ENCODE results near the gene ADAMTS14. TPM values are rescaled to one million over a fixed set of nuclear protein-coding genes. Genes with fewer than 3 reads are reported as not detected.

Gene ADAMTS14
- polyA plus RNA-seq, 3 donors, result 0.05 TPM; not detected in 2

- Histone ChIP-seq H3K79me2 (ENCODE audit: insufficient read depth, low read length) (no peaks in the 10 kb centered on the region), H3K36me3 (replicated peaks in 1 of 2; ENCODE audit: control insufficient read depth in 1 of 2, insufficient read depth in 2 of 2, low read length in 2 of 2) (no peaks in the 10 kb centered on the region), H4K20me1 (ENCODE audit: insufficient read depth, low read length) (no peaks in the 10 kb centered on the region), H3K9ac (ENCODE audit: insufficient read depth, low read length, poor library complexity, severe bottlenecking) (no peak overlapping the region), H3K9me3 (replicated peaks in 1 of 2; ENCODE audit: control insufficient read depth in 1 of 2, insufficient read depth in 1 of 2, low read length in 2 of 2) (no peaks in the 10 kb centered on the region), H3K27ac (ENCODE audit: low read depth in 1 of 2, low read length in 2 of 2) (no peak overlapping the region), H3K4me3 (replicated peaks in 1 of 3; ENCODE audit: low read depth in 2 of 3, low read length in 3 of 3) (no peak overlapping the region), H3K4me2 (replicated peaks; ENCODE audit: extremely low read depth, low read length, poor library complexity, severe bottlenecking) (no peak overlapping the region), H3K4me1 (ENCODE audit: control insufficient read depth in 1 of 2, insufficient read depth in 2 of 2, low read length in 2 of 2) (peaks cover 7 to 29% of the 10 kb centered on the region in 2 donors), H3K27me3 (ENCODE audit: control insufficient read depth in 2 of 2, insufficient read depth in 2 of 2, low read length in 2 of 2) (no peaks in the 10 kb centered on the region), H2AFZ (ENCODE audit: insufficient read depth, low read depth, low read length, poor library complexity, severe bottlenecking) (no peak overlapping the region)
- H3K36me3 Mint-ChIP-seq, result no peaks in the 10 kb centered on the region
- WGBS (ENCODE audit: insufficient coverage), result no CpG with 5 or more reads among the region's 3 CpGs
- no peak for TF ChIP-seq CTCF (IDR thresholded peaks at IDR 0.05)
- peaks cover 0 to 7% (median 0%) of the 10 kb centered on the region in 7 donors for H3K9me3 Mint-ChIP-seq
- peaks cover 13% of the 10 kb centered on the region for H3K4me1 Mint-ChIP-seq
- peaks cover 0 to 7% (median 2%) of the 10 kb centered on the region in 3 donors for H3K27me3 Mint-ChIP-seq (ENCODE audit: low read depth in 3 of 3)
- DNase-seq, result no peak
- intact Hi-C loops (cut with micrococcal nuclease), result no loop called here
- no peak overlapping the region for H3K4me3 Mint-ChIP-seq
- no peak overlapping the region for H3K27ac Mint-ChIP-seq
Observed at GRCh38 chr10:70748305-70748704, 76.0 kb downstream of the ADAMTS14 start.

GRCh38 chr10:70748801-70749573 is 76.7 kb downstream of the ADAMTS14 start:
- no peak overlapping the region for H2AFZ ChIP-seq (ENCODE audit: insufficient read depth, low read depth, low read length, poor library complexity, severe bottlenecking)
- H3K36me3 ChIP-seq (replicated peaks in 1 of 2; ENCODE audit: control insufficient read depth in 1 of 2, insufficient read depth in 2 of 2, low read length in 2 of 2), result no peaks in the 10 kb centered on the region
- Mint-ChIP-seq H3K27ac (no peak overlapping the region), H3K4me3 (no peak overlapping the region), H3K27me3 (ENCODE audit: low read depth in 3 of 3) (peaks cover 0 to 7% (median 2%) of the 10 kb centered on the region in 3 donors), H3K4me1 (peaks cover 14% of the 10 kb centered on the region), H3K36me3 (no peaks in the 10 kb centered on the region), H3K9me3 (peaks cover 0 to 7% (median 0%) of the 10 kb centered on the region in 7 donors)
- peaks cover 7 to 24% of the 10 kb centered on the region in 2 donors for H3K4me1 ChIP-seq (ENCODE audit: control insufficient read depth in 1 of 2, insufficient read depth in 2 of 2, low read length in 2 of 2)
- intact Hi-C loops (cut with micrococcal nuclease), result no loop called here
- no peaks in the 10 kb centered on the region for H3K9me3 ChIP-seq (replicated peaks in 1 of 2; ENCODE audit: control insufficient read depth in 1 of 2, insufficient read depth in 1 of 2, low read length in 2 of 2)
- WGBS (ENCODE audit: insufficient coverage), result 100% methylated on average over 7 of the region's 10 CpGs
- no peak overlapping the region for H3K9ac ChIP-seq (ENCODE audit: insufficient read depth, low read length, poor library complexity, severe bottlenecking)
- no peaks in the 10 kb centered on the region for H4K20me1 ChIP-seq (ENCODE audit: insufficient read depth, low read length)
- no peaks in the 10 kb centered on the region for H3K27me3 ChIP-seq (ENCODE audit: control insufficient read depth in 2 of 2, insufficient read depth in 2 of 2, low read length in 2 of 2)
- H3K27ac ChIP-seq (ENCODE audit: low read depth in 1 of 2, low read length in 2 of 2), result no peak overlapping the region
- no peaks in the 10 kb centered on the region for H3K79me2 ChIP-seq (ENCODE audit: insufficient read depth, low read length)
- H3K4me3 ChIP-seq (replicated peaks in 1 of 3; ENCODE audit: low read depth in 2 of 3, low read length in 3 of 3), result no peak overlapping the region
- TF ChIP-seq CTCF (IDR thresholded peaks at IDR 0.05), result no peak
- no peak overlapping the region for H3K4me2 ChIP-seq (replicated peaks; ENCODE audit: extremely low read depth, low read length, poor library complexity, severe bottlenecking)
- DNase-seq, result no peak
